Body of pancreas (tissue), 4 donors: ENCODE measurements around the gene TMEM222. TPM values are rescaled to one million over a fixed set of nuclear protein-coding genes. Genes with fewer than 3 reads are reported as not detected.

Source experiments
- ATAC-seq: fragments of 150-250 bp; one replicate; pipeline ENCODE4 v1.9.1; 2016
- DNase-seq, 4 donors: peaks; one replicate each; pipeline ENCODE4 v3.0.0-alpha.2; 2019
- H3K27ac ChIP-seq, 4 donors: fragments of 200-600 bp; sonication (generic); 1 replicate in 3 of 4; 2 replicates in 1 of 4; pipeline versions ENCODE4 v1.5.1 to v1.6.1; 2016 to 2019; ENCODE audit warnings: mild to moderate bottlenecking in 1 of 4, mixed read lengths in 1 of 4, moderate library complexity in 1 of 4
- H3K27me3 ChIP-seq, 2 donors: fragments of 200-600 bp; sonication (generic); one replicate each; pipeline ENCODE4 v1.6.0; 2016; ENCODE audit warnings: mild to moderate bottlenecking in 1 of 2
- H3K36me3 ChIP-seq, 2 donors: fragments of 200-600 bp; sonication (generic); replicated peaks in 1 of 2; 2 replicates each; pipeline ENCODE4 v1.5.1; 2016; ENCODE audit warnings: low read depth in 2 of 2; ENCODE audit not compliant: insufficient read depth in 1 of 2
- H3K4me1 ChIP-seq: fragments of 200-600 bp; sonication (generic); one replicate; pipeline ENCODE4 v1.6.0; 2016
- H3K4me3 ChIP-seq, 2 donors: fragments of 200-600 bp; sonication (generic); 1 replicate in 1 of 2; 2 replicates in 1 of 2; pipeline ENCODE4 v1.5.1; 2016 to 2019
- H3K9me3 ChIP-seq, 3 donors: fragments of 200-600 bp; sonication (generic); 1 replicate in 2 of 3; 2 replicates in 1 of 3; pipeline ENCODE4 v1.5.1; 2016
- CTCF ChIP-seq, 7 experiments: fragments of 450-650 bp in 4 of 7; fragments of 200-600 bp in 3 of 7; sonication (generic) in 3 of 7; IDR thresholded peaks; one replicate each; pipeline ENCODE4 v1.5.1; 2016 to 2019; ENCODE audit warnings: antibody characterized with exemption in 7 of 7
- POLR2A ChIP-seq, 3 donors: fragments of 450-650 bp; IDR thresholded peaks; one replicate each; pipeline ENCODE4 v1.6.1; 2016; ENCODE audit warnings: antibody characterized with exemption in 3 of 3, mild to moderate bottlenecking in 2 of 3
- WGBS, 2 donors: methylation state at CpG; one replicate each; pipeline ENCODE4 v1.1.5; 2017; 5-methylcytosine and 5-hydroxymethylcytosine counted together
- intact Hi-C: fragments of 100-400 bp; cut with DNase I; formaldehyde crosslinking; loops from one replicate; pipeline ENCODE4 v1.15.1; 2023
- total RNA-seq, 2 donors: library from RNA; depleted of rRNA; stranded (reverse); fragments of >200 nt; gene quantifications; one replicate each; pipeline ENCODE4 v1.1.0, GENCODE V29; 2016

Gene TMEM222
- total RNA-seq, 2 donors from 2014 or later, result 8.6 to 20.0 TPM

DNA sequence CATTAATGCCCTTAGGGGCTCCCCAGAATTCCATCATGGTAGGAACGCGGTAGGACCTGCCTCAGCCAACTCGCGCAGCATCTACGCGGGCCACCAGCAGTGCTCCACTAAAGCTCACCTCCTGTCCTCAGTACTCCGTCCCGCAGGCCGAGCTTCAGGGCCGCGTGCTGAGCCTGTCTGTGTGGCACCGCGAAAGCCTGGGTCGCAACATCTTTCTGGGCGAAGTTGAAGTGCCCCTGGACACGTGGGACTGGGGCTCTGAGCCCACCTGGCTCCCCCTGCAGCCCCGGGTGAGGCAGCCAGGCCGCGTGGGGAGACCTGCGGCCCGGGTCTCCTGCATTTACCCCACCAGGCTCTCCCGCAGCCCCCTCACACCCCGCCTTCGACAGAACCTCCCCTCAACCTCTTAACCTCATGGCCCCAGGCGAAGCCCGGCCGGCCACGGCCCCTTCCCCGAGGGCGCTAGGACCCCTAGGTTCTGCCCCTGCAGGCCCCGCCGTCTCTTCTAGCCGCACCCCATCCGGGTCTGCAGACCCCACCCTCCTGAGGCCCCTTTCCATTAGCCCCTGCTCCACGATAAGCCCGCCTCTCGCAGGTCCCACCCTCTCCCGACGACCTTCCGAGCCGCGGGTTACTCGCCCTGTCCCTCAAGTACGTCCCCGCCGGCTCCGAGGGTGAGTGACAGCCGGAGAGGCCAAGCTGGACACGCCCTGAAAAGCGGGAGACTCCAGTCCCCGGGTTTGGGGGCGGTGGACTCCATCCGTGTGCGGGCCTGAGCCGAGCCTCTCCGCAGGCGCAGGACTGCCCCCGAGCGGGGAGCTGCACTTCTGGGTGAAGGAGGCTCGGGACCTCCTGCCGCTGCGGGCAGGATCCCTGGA is 28.9 kb downstream of the TMEM222 start:
- DNase-seq, result no peak
- Histone ChIP-seq H3K27me3 (no peaks in the 10 kb centered on the region), H3K27ac (no peak overlapping the region), H3K4me3 (no peak overlapping the region), H3K4me1 (peaks cover 27% of the 10 kb centered on the region), H3K9me3 (no peaks in the 10 kb centered on the region), H3K36me3 (no peaks in the 10 kb centered on the region)
- no peak for ATAC-seq
- TF ChIP-seq CTCF (IDR thresholded peaks at IDR 0.05) (no peak), POLR2A (IDR thresholded peaks at IDR 0.05) (no peak)
- intact Hi-C loops, result no loop called here
- WGBS, 2 donors, result 58 to 73% methylated on average over 23 to 57 of the region's 62 CpGs

DNA sequence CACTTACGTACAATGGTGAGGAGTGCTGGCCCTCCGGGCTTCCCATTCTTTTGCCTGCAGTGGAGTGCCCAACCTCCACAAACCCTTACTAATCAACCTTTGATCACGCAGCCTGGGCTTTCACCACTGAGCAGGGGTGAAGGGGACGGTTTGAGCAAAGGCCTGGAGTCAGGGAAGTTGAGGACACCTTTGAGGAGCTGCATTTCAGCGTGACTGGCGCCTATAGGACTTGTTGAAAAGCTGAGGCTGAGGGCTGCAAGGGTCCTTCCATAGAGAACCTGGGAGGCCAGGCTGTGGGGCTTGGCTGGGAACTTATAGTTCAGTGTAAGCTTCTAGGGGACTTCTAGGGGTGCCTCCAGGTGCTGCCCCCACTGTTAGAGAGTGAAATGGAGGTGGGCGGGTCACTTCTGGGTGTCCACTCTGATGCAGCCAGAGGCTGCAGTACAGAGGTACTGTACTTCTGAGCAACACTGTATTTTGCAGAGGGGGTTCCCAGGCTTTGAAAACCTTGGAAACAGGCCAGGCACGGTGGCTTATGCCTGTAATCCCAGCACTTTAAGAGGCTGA is 29.7 kb downstream of the TMEM222 start:
- H3K9me3 ChIP-seq, result no peaks in the 10 kb centered on the region
- peaks cover 27% of the 10 kb centered on the region for H3K4me1 ChIP-seq
- no peak for TF ChIP-seq POLR2A (IDR thresholded peaks at IDR 0.05)
- TF ChIP-seq CTCF (IDR thresholded peaks at IDR 0.05), result no peak
- WGBS, 2 donors, result 46 to 64% methylated on average over 4 to 8 of the region's 8 CpGs
- H3K4me3 ChIP-seq, result no peak overlapping the region
- no peak overlapping the region for H3K27ac ChIP-seq
- no peaks in the 10 kb centered on the region for H3K36me3 ChIP-seq
- ATAC-seq (no peak), DNase-seq (no peak)
- no peaks in the 10 kb centered on the region for H3K27me3 ChIP-seq
- intact Hi-C loops, result no loop called here

DNA sequence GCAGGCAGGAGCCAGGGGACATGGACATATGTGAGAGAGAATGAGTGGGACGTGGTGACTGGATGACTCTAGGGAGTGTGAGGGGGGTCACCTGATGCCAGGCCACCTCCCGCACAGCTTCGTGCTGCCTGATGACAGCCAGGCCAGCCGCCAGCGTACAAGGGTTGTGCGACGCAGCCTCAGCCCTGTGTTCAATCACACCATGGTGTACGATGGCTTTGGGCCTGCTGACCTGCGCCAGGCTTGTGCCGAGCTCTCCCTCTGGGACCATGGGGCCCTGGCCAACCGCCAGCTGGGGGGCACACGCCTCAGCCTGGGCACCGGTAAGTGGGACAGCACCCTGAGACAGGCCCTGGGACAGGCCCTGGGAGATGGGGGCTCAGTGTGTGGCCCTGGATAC is 31.2 kb downstream of the TMEM222 start:
- intact Hi-C loops, result no loop called here
- H3K36me3 ChIP-seq, result no peaks in the 10 kb centered on the region
- 85 to 97% methylated on average over 5 to 13 of the region's 13 CpGs for WGBS, 2 donors
- ATAC-seq, result no peak
- no peaks in the 10 kb centered on the region for H3K9me3 ChIP-seq
- DNase-seq, result no peak
- no peak overlapping the region for H3K27ac ChIP-seq
- no peaks in the 10 kb centered on the region for H3K27me3 ChIP-seq
- H3K4me1 ChIP-seq, result peaks cover 41% of the 10 kb centered on the region
- TF ChIP-seq CTCF (IDR thresholded peaks at IDR 0.05), result no peak
- no peak overlapping the region for H3K4me3 ChIP-seq

DNA sequence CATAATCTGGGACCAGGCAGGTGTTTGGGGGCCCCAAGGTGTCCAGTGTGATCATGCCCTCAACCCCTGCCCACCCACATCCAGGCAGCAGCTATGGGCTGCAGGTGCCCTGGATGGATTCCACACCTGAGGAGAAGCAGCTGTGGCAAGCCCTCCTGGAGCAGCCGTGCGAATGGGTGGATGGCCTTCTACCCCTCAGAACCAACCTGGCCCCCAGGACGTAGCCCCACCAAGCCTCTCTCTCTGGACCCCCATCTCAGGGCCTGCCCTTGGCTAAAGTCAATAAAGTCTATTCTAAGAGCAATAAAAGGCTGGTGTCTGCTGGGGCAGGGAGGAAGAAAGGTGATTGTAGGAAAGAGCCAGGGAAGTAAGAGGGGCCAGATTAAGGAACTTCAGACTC is 31.7 kb downstream of the TMEM222 start:
- TF ChIP-seq CTCF (IDR thresholded peaks at IDR 0.05) (no peak), POLR2A (IDR thresholded peaks at IDR 0.05) (no peak)
- H3K27me3 ChIP-seq, result no peaks in the 10 kb centered on the region
- H3K27ac ChIP-seq, result no peak overlapping the region
- intact Hi-C loops, result no loop called here
- no peak for DNase-seq
- no peak for ATAC-seq
- H3K9me3 ChIP-seq, result no peaks in the 10 kb centered on the region
- peaks cover 41% of the 10 kb centered on the region for H3K4me1 ChIP-seq
- no peak overlapping the region for H3K4me3 ChIP-seq
- WGBS, 2 donors, result 86 to 92% methylated on average over 3 of the region's 3 CpGs
- H3K36me3 ChIP-seq, result no peaks in the 10 kb centered on the region
